HepG2 (cell line): ENCODE data around the gene KCNAB1.

Source experiments
- ATF3 ChIP-seq: sonication (generic); formaldehyde crosslinking; IDR thresholded peaks from 2 replicates; pipeline ENCODE4 v1.4.0; 2020; ENCODE audit warnings: missing genetic modification reagents
- CTCF ChIP-seq: sonication (generic); formaldehyde crosslinking; IDR thresholded peaks from 2 replicates; pipeline ENCODE4 v1.5.0; 2020; ENCODE audit warnings: mild to moderate bottlenecking, missing genetic modification reagents, moderate library complexity
- NCOA2 ChIP-seq: sonication (generic); formaldehyde crosslinking; IDR thresholded peaks from 2 replicates; pipeline ENCODE4 v1.8.0; 2022; ENCODE audit warnings: inconsistent platforms
- POLR2A ChIP-seq, 2 experiments: IDR thresholded peaks; 2 replicates each; pipeline ENCODE4 v1.6.1; 2011; ENCODE audit warnings: low read depth in 2 of 2, low read length in 2 of 2, mild to moderate bottlenecking in 1 of 2, moderate library complexity in 1 of 2; ENCODE audit not compliant: insufficient read depth in 1 of 2
- USF2 ChIP-seq, 2 experiments: sonication (generic) in 1 of 2; formaldehyde crosslinking in 1 of 2; IDR thresholded peaks; 2 replicates each; pipeline versions ENCODE4 v1.5.1 to v1.6.1; 2011 to 2020; ENCODE audit warnings: borderline replicate concordance in 1 of 2, low read depth in 1 of 2, low read length in 1 of 2, mild to moderate bottlenecking in 1 of 2, missing genetic modification reagents in 1 of 2, moderate library complexity in 1 of 2
- YEATS2 ChIP-seq: sonication (generic); formaldehyde crosslinking; IDR thresholded peaks from 2 replicates; pipeline ENCODE4 v1.4.0; 2020; ENCODE audit warnings: missing genetic modification reagents, borderline replicate concordance

- no peak for TF ChIP-seq YEATS2 (CRISPR knock-in tag)
- TF ChIP-seq USF2 (IDR thresholded peaks at IDR 0.05; ENCODE audit: low read depth, low read length) = no peak
- no peak for TF ChIP-seq USF2 (CRISPR knock-in tag; IDR thresholded peaks at IDR 0.05; ENCODE audit: borderline replicate concordance)
- TF ChIP-seq ATF3 (CRISPR knock-in tag) = no peak
- no peak for TF ChIP-seq POLR2A (IDR thresholded peaks at IDR 0.05; ENCODE audit: insufficient read depth in 1 of 2, low read depth in 2 of 2, low read length in 2 of 2)
- no peak for TF ChIP-seq NCOA2 (CRISPR knock-in tag)
- no peak for TF ChIP-seq CTCF
These were observed 428.5 kb downstream of the KCNAB1 start for GRCh38 chr3:156548902-156549301.
